ENCODE data around the gene FBLN2. TPM values are rescaled to one million over a fixed set of nuclear protein-coding genes. Genes with fewer than 3 reads are reported as not detected.

FBLN2 gene
- total RNA-seq, 1 donor, result 54.6 TPM

GRCh38 chr3:13614607-13615006 is 65.7 kb downstream of the FBLN2 start:
- no peak for DNase-seq (ENCODE audit: insufficient read length, low spot score, missing footprints)
- Histone ChIP-seq H4K20me1 (ENCODE audit: insufficient read depth, low read length) (no peaks in the 10 kb centered on the region), H3K4me3 (ENCODE audit: insufficient read depth, low read length) (no peak overlapping the region), H3K4me2 (ENCODE audit: insufficient read depth, low read length) (no peak overlapping the region), H2AFZ (ENCODE audit: low read length) (no peak overlapping the region), H3K27ac (ENCODE audit: low read depth, low read length) (no peak overlapping the region), H3K9me3 (ENCODE audit: low read depth, low read length) (no peaks in the 10 kb centered on the region), H3K79me2 (ENCODE audit: insufficient read depth, low read length) (no peaks in the 10 kb centered on the region), H3K27me3 (ENCODE audit: insufficient read depth, low read length) (no peaks in the 10 kb centered on the region), H3K36me3 (ENCODE audit: insufficient read depth, low read length) (no peaks in the 10 kb centered on the region), H3K4me1 (ENCODE audit: insufficient read depth, low read length) (no peaks in the 10 kb centered on the region)
- TF ChIP-seq CTCF (IDR thresholded peaks at IDR 0.05; ENCODE audit: extremely low read depth, low read depth, low read length), result no peak

- H3K4me1 ChIP-seq (ENCODE audit: insufficient read depth, low read length), result no peaks in the 10 kb centered on the region
- H3K4me2 ChIP-seq (ENCODE audit: insufficient read depth, low read length), result no peak overlapping the region
- H3K36me3 ChIP-seq (ENCODE audit: insufficient read depth, low read length), result no peaks in the 10 kb centered on the region
- no peak overlapping the region for H3K27ac ChIP-seq (ENCODE audit: low read depth, low read length)
- H4K20me1 ChIP-seq (ENCODE audit: insufficient read depth, low read length), result no peaks in the 10 kb centered on the region
- peak; percentile 54 for DNase-seq (ENCODE audit: insufficient read length, low spot score, missing footprints)
- H3K27me3 ChIP-seq (ENCODE audit: insufficient read depth, low read length), result no peaks in the 10 kb centered on the region
- no peaks in the 10 kb centered on the region for H3K79me2 ChIP-seq (ENCODE audit: insufficient read depth, low read length)
- H3K9me3 ChIP-seq (ENCODE audit: low read depth, low read length), result no peaks in the 10 kb centered on the region
- TF ChIP-seq CTCF (IDR thresholded peaks at IDR 0.05; ENCODE audit: extremely low read depth, low read depth, low read length), result no peak
- no peak overlapping the region for H2AFZ ChIP-seq (ENCODE audit: low read length)
- no peak overlapping the region for H3K4me3 ChIP-seq (ENCODE audit: insufficient read depth, low read length)
Observed at GRCh38 chr3:13615019-13615528, 66.1 kb downstream of the FBLN2 start.

- Histone ChIP-seq H3K9me3 (ENCODE audit: low read depth, low read length) (no peaks in the 10 kb centered on the region), H3K4me3 (ENCODE audit: insufficient read depth, low read length) (no peak overlapping the region), H4K20me1 (ENCODE audit: insufficient read depth, low read length) (no peaks in the 10 kb centered on the region), H3K36me3 (ENCODE audit: insufficient read depth, low read length) (no peaks in the 10 kb centered on the region), H3K27ac (ENCODE audit: low read depth, low read length) (no peak overlapping the region), H3K79me2 (ENCODE audit: insufficient read depth, low read length) (no peaks in the 10 kb centered on the region), H3K4me2 (ENCODE audit: insufficient read depth, low read length) (no peak overlapping the region), H3K4me1 (ENCODE audit: insufficient read depth, low read length) (no peaks in the 10 kb centered on the region), H3K27me3 (ENCODE audit: insufficient read depth, low read length) (no peaks in the 10 kb centered on the region), H2AFZ (ENCODE audit: low read length) (no peak overlapping the region)
- TF ChIP-seq CTCF (IDR thresholded peaks at IDR 0.05; ENCODE audit: extremely low read depth, low read depth, low read length), result no peak
- DNase-seq (ENCODE audit: insufficient read length, low spot score, missing footprints), result no peak
Observed at GRCh38 chr3:13616359-13616758, 67.4 kb downstream of the FBLN2 start.

GRCh38 chr3:13617097-13617738 is 68.3 kb downstream of the FBLN2 start:
- TF ChIP-seq CTCF (IDR thresholded peaks at IDR 0.05; ENCODE audit: extremely low read depth, low read depth, low read length), result no peak
- no peaks in the 10 kb centered on the region for H4K20me1 ChIP-seq (ENCODE audit: insufficient read depth, low read length)
- no peaks in the 10 kb centered on the region for H3K36me3 ChIP-seq (ENCODE audit: insufficient read depth, low read length)
- no peaks in the 10 kb centered on the region for H3K4me1 ChIP-seq (ENCODE audit: insufficient read depth, low read length)
- no peak for DNase-seq (ENCODE audit: insufficient read length, low spot score, missing footprints)
- no peaks in the 10 kb centered on the region for H3K9me3 ChIP-seq (ENCODE audit: low read depth, low read length)
- H2AFZ ChIP-seq (ENCODE audit: low read length), result no peak overlapping the region
- H3K4me3 ChIP-seq (ENCODE audit: insufficient read depth, low read length), result no peak overlapping the region
- no peaks in the 10 kb centered on the region for H3K79me2 ChIP-seq (ENCODE audit: insufficient read depth, low read length)
- H3K27ac ChIP-seq (ENCODE audit: low read depth, low read length), result no peak overlapping the region
- no peaks in the 10 kb centered on the region for H3K27me3 ChIP-seq (ENCODE audit: insufficient read depth, low read length)
- H3K4me2 ChIP-seq (ENCODE audit: insufficient read depth, low read length), result no peak overlapping the region

All from osteoblast (primary cell).